ENCODE results near the gene PITPNB.
A peak's percentile ranks its signal among the peaks of the same experiment; 100 is the strongest.

PITPNB gene

DNA sequence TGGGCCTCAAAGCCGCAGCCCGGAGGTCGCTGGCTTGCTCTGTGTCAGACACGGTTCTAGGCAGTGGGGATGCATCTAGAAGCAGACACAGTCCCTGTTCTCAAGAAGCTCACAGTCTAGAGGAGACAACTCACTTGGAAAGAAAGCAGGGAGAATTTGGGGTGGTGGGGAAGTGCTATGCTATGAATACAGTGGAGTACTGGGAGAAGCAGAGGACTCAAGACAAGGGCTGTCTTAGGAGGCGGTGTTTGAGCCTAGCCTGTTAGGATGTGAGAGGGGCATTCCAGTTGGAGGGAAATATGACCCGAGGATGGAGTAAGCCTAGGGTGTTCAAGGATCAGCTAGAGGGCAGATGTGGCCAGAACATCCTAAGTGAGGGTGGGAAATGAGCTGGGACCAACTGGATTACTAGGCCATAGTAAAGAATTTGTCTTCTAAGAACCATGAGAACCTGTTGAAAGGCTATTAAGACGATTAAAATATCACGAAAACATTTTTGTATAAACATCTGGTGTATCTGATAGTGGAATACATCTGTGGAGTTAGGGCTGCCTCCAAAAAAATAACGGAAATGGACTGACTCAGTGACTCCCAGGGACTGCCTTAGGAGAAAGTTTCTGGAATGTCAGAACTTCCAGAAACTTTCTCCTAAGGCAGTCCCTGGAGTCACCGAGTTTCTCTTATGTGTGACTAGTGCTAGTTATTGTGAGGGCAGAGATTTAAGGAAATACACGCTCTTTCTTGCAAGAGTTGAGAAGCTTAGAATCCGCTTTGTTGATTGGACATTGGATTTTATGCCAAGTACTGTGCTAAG, 1.1 kb upstream of the PITPNB start:
- peak in 1 of 2 experiments; percentile 51 for DNase-seq (ENCODE audit: low read depth in 2 of 2)

- no peak for DNase-seq (ENCODE audit: low read depth in 2 of 2)
Observed at GRCh38 chr22:27918341-27919221, 475 bp downstream of the PITPNB start.

DNA sequence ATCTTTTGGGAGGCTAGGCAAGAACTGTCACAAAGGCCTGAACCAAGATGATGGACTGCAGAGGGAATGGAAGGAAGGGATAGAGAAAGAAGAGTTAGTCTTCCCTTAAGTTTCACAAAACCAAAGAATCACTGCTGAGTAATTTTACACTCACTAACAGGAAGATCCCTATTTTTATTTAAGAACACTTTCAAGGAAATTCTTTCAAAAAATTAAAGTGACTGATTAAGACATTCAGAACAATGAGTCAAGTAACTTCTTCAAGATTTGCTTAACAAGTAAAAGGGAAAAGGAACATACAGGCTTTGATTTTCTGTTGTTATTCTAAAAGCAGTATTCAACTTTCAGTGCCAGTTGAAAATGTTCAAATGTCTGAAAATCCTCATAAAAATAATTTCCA, 3.1 kb downstream of the PITPNB start:
- DNase-seq (ENCODE audit: low read depth in 2 of 2), result no peak

GRCh38 chr22:27913162-27913741, 5.8 kb downstream of the PITPNB start:
- DNase-seq (ENCODE audit: low read depth in 2 of 2), result no peak

GRCh38 chr22:27912101-27912500, 7.0 kb downstream of the PITPNB start:
- DNase-seq (ENCODE audit: low read depth in 2 of 2), result no peak

GRCh38 chr22:27911330-27911729, 7.7 kb downstream of the PITPNB start:
- DNase-seq (ENCODE audit: low read depth in 2 of 2), result no peak

- DNase-seq (ENCODE audit: low read depth in 2 of 2), result no peak
Observed at GRCh38 chr22:27906241-27906640, 12.8 kb downstream of the PITPNB start.

GRCh38 chr22:27905653-27906052, 13.4 kb downstream of the PITPNB start:
- DNase-seq (ENCODE audit: low read depth in 2 of 2), result no peak

- no peak for DNase-seq (ENCODE audit: low read depth in 2 of 2)
Observed at GRCh38 chr22:27903805-27904473, 15.1 kb downstream of the PITPNB start.

- DNase-seq (ENCODE audit: low read depth in 2 of 2), result no peak
Observed at GRCh38 chr22:27900153-27900552, 18.9 kb downstream of the PITPNB start.

DNA sequence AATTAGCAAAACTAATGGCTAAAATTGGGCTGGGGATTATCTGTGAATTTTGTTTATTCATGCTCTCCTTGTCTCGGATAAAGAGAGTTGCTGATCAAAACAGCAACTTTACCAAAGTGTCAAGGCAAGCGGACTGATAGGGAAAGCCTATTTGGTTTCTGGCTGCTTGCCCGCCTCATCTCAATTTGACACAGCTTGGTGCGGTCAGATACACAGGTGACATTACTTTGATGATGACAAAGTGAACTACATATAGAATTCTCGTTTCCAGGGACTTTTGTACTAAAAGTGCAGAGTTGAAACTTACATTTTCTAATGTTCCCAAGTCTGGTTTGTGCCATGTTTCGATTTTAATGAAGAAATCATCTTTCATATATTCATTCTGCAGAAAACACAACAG, 22.8 kb downstream of the PITPNB start:
- DNase-seq (ENCODE audit: low read depth in 2 of 2), result no peak

- no peak for DNase-seq (ENCODE audit: low read depth in 2 of 2)
Observed at GRCh38 chr22:27895600-27895999, 23.5 kb downstream of the PITPNB start.

DNA sequence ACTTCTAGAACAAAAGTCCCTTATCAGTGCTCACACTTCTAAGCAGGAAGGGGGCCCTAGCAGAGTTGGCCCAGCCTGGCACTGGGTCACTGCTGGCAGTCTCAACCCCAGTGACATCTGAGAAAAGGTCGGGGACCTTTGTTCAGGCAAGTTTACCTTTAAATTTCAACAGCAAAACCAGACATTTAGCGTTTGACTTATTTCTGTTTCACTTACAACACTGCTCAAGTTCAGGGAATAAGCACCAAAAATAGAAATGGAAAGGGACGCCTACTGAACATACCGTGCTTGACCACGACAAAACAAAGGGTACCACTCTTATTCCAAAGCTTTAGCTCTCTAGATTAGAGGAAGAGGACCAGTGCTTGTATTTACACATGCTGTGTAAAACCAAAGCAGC, 26.2 kb downstream of the PITPNB start:
- DNase-seq (ENCODE audit: low read depth in 2 of 2), result no peak

GRCh38 chr22:27892064-27892463, 27.0 kb downstream of the PITPNB start:
- no peak for DNase-seq (ENCODE audit: low read depth in 2 of 2)

- no peak for DNase-seq (ENCODE audit: low read depth in 2 of 2)
Observed at GRCh38 chr22:27888310-27888709, 30.7 kb downstream of the PITPNB start.

- DNase-seq (ENCODE audit: low read depth in 2 of 2), result no peak
Observed at GRCh38 chr22:27886843-27887151, 32.3 kb downstream of the PITPNB start.

- peak; percentile 79 to 83 for DNase-seq (ENCODE audit: low read depth in 2 of 2)
Observed at GRCh38 chr22:27885977-27886842, 32.8 kb downstream of the PITPNB start.

DNA sequence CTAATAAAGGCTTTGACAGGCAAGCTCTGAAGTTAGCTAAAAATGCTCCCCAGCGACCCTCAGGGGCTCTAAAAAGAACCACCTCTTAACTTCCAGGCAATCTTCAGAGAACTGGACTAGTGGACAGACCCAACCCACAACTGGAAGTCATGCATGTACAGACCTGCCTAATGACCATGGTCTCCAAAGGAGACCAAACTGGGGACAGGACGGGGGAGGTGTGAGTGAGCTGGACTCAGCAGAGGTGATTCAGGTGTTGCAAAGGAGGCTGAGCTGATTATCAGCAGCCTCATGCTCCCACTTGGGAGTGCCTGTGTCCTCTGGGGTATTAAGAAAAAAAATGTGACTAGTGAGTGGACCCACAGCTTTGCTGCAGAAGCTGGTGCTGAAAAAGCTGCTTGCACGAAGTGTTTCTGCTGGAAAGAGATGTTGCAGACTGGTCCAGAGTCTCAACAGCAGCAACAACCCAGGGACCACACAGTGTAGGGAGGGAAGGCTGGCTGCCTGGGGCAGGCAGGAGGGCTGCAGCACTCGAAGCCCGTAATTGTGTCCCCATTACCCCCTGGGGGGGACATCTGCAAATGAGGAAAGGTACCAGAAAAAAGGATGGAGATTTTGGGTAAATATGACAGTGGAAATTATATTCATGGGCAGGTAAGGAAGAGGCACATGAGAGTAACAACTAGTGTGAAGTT, 35.3 kb downstream of the PITPNB start:
- no peak for DNase-seq (ENCODE audit: low read depth in 2 of 2)

DNA sequence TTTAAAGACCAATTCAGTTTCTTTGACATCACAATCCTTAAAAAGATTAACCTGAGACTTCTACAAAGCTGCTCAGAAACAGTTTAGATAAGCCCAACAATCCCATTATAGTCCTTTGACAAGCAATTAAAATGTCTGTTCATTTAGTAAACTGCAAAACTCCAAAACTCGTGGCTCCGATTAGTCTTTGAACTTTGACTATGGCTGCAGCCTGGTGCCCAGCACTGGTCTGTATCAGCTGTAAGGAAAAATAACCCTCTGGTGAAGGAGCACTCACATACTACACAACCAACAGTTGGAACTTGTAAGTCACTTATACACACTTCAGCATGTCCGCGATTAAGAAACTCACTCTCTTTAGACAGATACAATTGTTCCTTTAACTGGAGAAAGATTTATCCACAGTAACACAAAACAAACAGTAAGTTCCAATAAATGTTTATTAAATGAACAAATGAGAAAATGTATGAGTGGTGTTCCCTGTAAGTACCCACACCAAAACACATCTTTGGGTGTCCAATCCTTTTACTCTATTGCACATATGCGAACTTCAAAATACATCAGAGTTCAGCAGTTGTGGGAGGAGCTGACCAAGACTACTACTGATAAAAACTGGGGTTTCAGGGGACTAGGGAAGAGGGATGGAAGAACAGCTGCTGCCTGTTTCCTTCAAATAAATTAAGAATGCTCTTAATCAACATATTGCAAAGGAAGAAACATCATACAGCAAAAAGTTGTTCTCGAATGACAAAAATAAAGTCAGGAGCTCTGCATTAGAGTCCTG, 36.4 kb downstream of the PITPNB start:
- DNase-seq (ENCODE audit: low read depth in 2 of 2), result no peak

GRCh38 chr22:27881421-27881820, 37.6 kb downstream of the PITPNB start:
- DNase-seq (ENCODE audit: low read depth in 2 of 2), result no peak

All from fibroblast of skin of left quadriceps (primary cell).